Thyroid gland (tissue), 4 donors: ENCODE measurements around the gene ZNF467. TPM values are rescaled to one million over a fixed set of nuclear protein-coding genes. Genes with fewer than 3 reads are reported as not detected.

Experiments used
- DNase-seq, 2 donors: peaks; one replicate each; pipeline ENCODE4 v3.0.0-alpha.2; 2019
- H3K27ac ChIP-seq, 3 donors: fragments of 200-600 bp; sonication (generic); 1 replicate in 2 of 3; 2 replicates in 1 of 3; pipeline ENCODE4 v1.5.1; 2016 to 2019; ENCODE audit warnings: mild to moderate bottlenecking in 1 of 3, moderate library complexity in 1 of 3
- H3K27me3 ChIP-seq: fragments of 200-600 bp; sonication (generic); one replicate; pipeline ENCODE4 v1.5.1; 2019
- H3K36me3 ChIP-seq, 2 donors: fragments of 200-600 bp; sonication (generic); one replicate each; pipeline ENCODE4 v1.5.1; 2016 to 2019
- H3K4me1 ChIP-seq, 2 donors: fragments of 200-600 bp; sonication (generic); one replicate each; pipeline ENCODE4 v1.5.1; 2017 to 2019
- H3K4me3 ChIP-seq, 3 donors: fragments of 200-600 bp; sonication (generic); replicated peaks in 1 of 3; 1 replicate in 2 of 3; 2 replicates in 1 of 3; pipeline ENCODE4 v1.5.1; 2016; ENCODE audit warnings: mild to moderate bottlenecking in 1 of 3
- H3K9me3 ChIP-seq: fragments of 200-600 bp; sonication (generic); one replicate; pipeline ENCODE4 v1.5.1; 2017
- CTCF ChIP-seq, 6 experiments: fragments of 200-600 bp in 3 of 6; fragments of 450-650 bp in 3 of 6; sonication (generic) in 3 of 6; IDR thresholded peaks; one replicate each; pipeline ENCODE4 v1.5.1; 2016 to 2019; ENCODE audit warnings: antibody characterized with exemption in 6 of 6, mild to moderate bottlenecking in 2 of 6, inconsistent platforms in 1 of 6, moderate library complexity in 1 of 6
- POLR2A ChIP-seq, 2 donors: fragments of 450-650 bp; IDR thresholded peaks; one replicate each; pipeline ENCODE4 v1.6.1; 2017; ENCODE audit warnings: antibody characterized with exemption in 2 of 2, mild to moderate bottlenecking in 2 of 2, moderate library complexity in 1 of 2
- WGBS, 2 donors: methylation state at CpG; one replicate each; pipeline ENCODE4 v1.1.5; 2017; 5-methylcytosine and 5-hydroxymethylcytosine counted together
- intact Hi-C: fragments of 100-400 bp; cut with DNase I; formaldehyde crosslinking; loops from one replicate; pipeline ENCODE4 v1.15.1; 2023
- total RNA-seq, 4 donors: library from RNA; depleted of rRNA; stranded (reverse); fragments of >200 nt; gene quantifications; one replicate each; pipeline ENCODE4 v1.2.3, GENCODE V29; 2016

The ZNF467 gene
- total RNA-seq, 4 donors from 2014 or later, result 11.8 to 18.8 (median 15.5) TPM

GRCh38 chr7:149728491-149729375, 44.7 kb downstream of the ZNF467 start:
- no peak for DNase-seq
- H3K27ac ChIP-seq, result no peak overlapping the region
- H3K4me3 ChIP-seq, result no peak overlapping the region
- H3K36me3 ChIP-seq, result peaks cover 8 to 35% of the 10 kb centered on the region in 2 donors
- H3K4me1 ChIP-seq, result no peaks in the 10 kb centered on the region
- no peaks in the 10 kb centered on the region for H3K27me3 ChIP-seq
- intact Hi-C loops, result no loop called here
- no peaks in the 10 kb centered on the region for H3K9me3 ChIP-seq
- no peak for TF ChIP-seq CTCF (IDR thresholded peaks at IDR 0.05)
- TF ChIP-seq POLR2A (IDR thresholded peaks at IDR 0.05), result no peak
- 96 to 100% methylated on average over 2 to 19 of the region's 21 CpGs for WGBS, 2 donors

- DNase-seq, result no peak
- TF ChIP-seq POLR2A (IDR thresholded peaks at IDR 0.05), result no peak
- no peaks in the 10 kb centered on the region for H3K4me1 ChIP-seq
- intact Hi-C loops, result no loop called here
- no peaks in the 10 kb centered on the region for H3K27me3 ChIP-seq
- 72 to 95% methylated on average over 5 to 7 of the region's 12 CpGs for WGBS, 2 donors
- no peaks in the 10 kb centered on the region for H3K9me3 ChIP-seq
- peaks cover 8 to 39% of the 10 kb centered on the region in 2 donors for H3K36me3 ChIP-seq
- H3K4me3 ChIP-seq, result no peak overlapping the region
- no peak overlapping the region for H3K27ac ChIP-seq
Observed at GRCh38 chr7:149727899-149728476, 45.4 kb downstream of the ZNF467 start.

- no peaks in the 10 kb centered on the region for H3K27me3 ChIP-seq
- no peaks in the 10 kb centered on the region for H3K9me3 ChIP-seq
- no peak for DNase-seq
- H3K27ac ChIP-seq, result no peak overlapping the region
- peaks cover 16 to 39% of the 10 kb centered on the region in 2 donors for H3K36me3 ChIP-seq
- H3K4me3 ChIP-seq, result no peak overlapping the region
- intact Hi-C loops, result no loop called here
- 86 to 89% methylated on average over 13 of the region's 13 CpGs for WGBS, 2 donors
- H3K4me1 ChIP-seq, result no peaks in the 10 kb centered on the region
- TF ChIP-seq CTCF (IDR thresholded peaks at IDR 0.05), result no peak
- no peak for TF ChIP-seq POLR2A (IDR thresholded peaks at IDR 0.05)
Observed at GRCh38 chr7:149727053-149727898, 46.1 kb downstream of the ZNF467 start.

GRCh38 chr7:149725916-149726315, 47.5 kb downstream of the ZNF467 start:
- intact Hi-C loops, result no loop called here
- no peak for DNase-seq
- H3K36me3 ChIP-seq, result peaks cover 29 to 53% of the 10 kb centered on the region in 2 donors
- no peak overlapping the region for H3K27ac ChIP-seq
- H3K4me3 ChIP-seq, result no peak overlapping the region
- no peaks in the 10 kb centered on the region for H3K27me3 ChIP-seq
- 89 to 93% methylated on average over 5 to 6 of the region's 6 CpGs for WGBS, 2 donors
- H3K4me1 ChIP-seq, result no peaks in the 10 kb centered on the region
- no peak for TF ChIP-seq POLR2A (IDR thresholded peaks at IDR 0.05)
- no peak for TF ChIP-seq CTCF (IDR thresholded peaks at IDR 0.05)
- no peaks in the 10 kb centered on the region for H3K9me3 ChIP-seq

GRCh38 chr7:149725426-149725821, 48.0 kb downstream of the ZNF467 start:
- no peaks in the 10 kb centered on the region for H3K4me1 ChIP-seq
- H3K27me3 ChIP-seq, result no peaks in the 10 kb centered on the region
- no peak for TF ChIP-seq POLR2A (IDR thresholded peaks at IDR 0.05)
- no peak for TF ChIP-seq CTCF (IDR thresholded peaks at IDR 0.05)
- no peaks in the 10 kb centered on the region for H3K9me3 ChIP-seq
- intact Hi-C loops, result no loop called here
- no peak overlapping the region for H3K27ac ChIP-seq
- 89 to 96% methylated on average over 11 to 12 of the region's 12 CpGs for WGBS, 2 donors
- no peak overlapping the region for H3K4me3 ChIP-seq
- no peak for DNase-seq
- H3K36me3 ChIP-seq, result peaks cover 31 to 52% of the 10 kb centered on the region in 2 donors
